ENCODE data around the gene ABCF2.

GRCh38 chr7:151187409-151188251, 39.4 kb downstream of the ABCF2 start:
- TF ChIP-seq CTCF (IDR thresholded peaks at IDR 0.05): no peak
- TF ChIP-seq POLR2AphosphoS5 (IDR thresholded peaks at IDR 0.05): no peak
- TF ChIP-seq POLR2A (IDR thresholded peaks at IDR 0.05): no peak
